ENCODE data around the gene KCNT1.
"Not testable (repeated sequence)": the region's sequence is repeated elsewhere in the genome, so short reads cannot be mapped to it uniquely, and the experiment has no call there.

KCNT1 gene

GRCh38 chr9:135701959-135702721 is at the start of gene KCNT1:
TSS of gene KCNT1 (plus strand) at chr9:135702185. CDS start at chr9:135702259, 74 bp downstream.
- DNase-seq = peak; percentile 40

GRCh38 chr9:135655317-135655716 is 46.7 kb upstream of the KCNT1 start:
- DNase-seq = no peak

- DNase-seq = no peak
These were observed 44.6 kb upstream of the KCNT1 start for GRCh38 chr9:135657416-135657815.

- no peak for DNase-seq
These were observed 42.7 kb upstream of the KCNT1 start for GRCh38 chr9:135659252-135659651.

- no peak for DNase-seq
These were observed 41.6 kb upstream of the KCNT1 start for GRCh38 chr9:135660407-135660806.

- DNase-seq = no peak
These were observed 40.0 kb upstream of the KCNT1 start for GRCh38 chr9:135661816-135662560.

- DNase-seq = no peak
These were observed 39.1 kb upstream of the KCNT1 start, which contains the start of gene LCN9 for GRCh38 chr9:135662758-135663450. TSS of gene LCN9 (plus strand) at chr9:135663309. CDS start at chr9:135663322, 13 bp downstream.

GRCh38 chr9:135663451-135663770 is 38.6 kb upstream of the KCNT1 start:
- DNase-seq = no peak

GRCh38 chr9:135663857-135664256 is 38.1 kb upstream of the KCNT1 start:
- DNase-seq = no peak

- no peak for DNase-seq
These were observed 37.7 kb upstream of the KCNT1 start for GRCh38 chr9:135664266-135664665.

- DNase-seq = no peak
These were observed 36.9 kb upstream of the KCNT1 start for GRCh38 chr9:135664801-135665794.

- no peak for DNase-seq
These were observed 36.2 kb upstream of the KCNT1 start for GRCh38 chr9:135665795-135666189.

- DNase-seq = no peak
These were observed 35.2 kb upstream of the KCNT1 start for GRCh38 chr9:135666534-135667462.

- DNase-seq = no peak
These were observed 34.5 kb upstream of the KCNT1 start for GRCh38 chr9:135667463-135668001.

- not testable (repeated sequence) for DNase-seq
These were observed 33.0 kb upstream of the KCNT1 start for GRCh38 chr9:135669018-135669417.

- DNase-seq = no peak
These were observed 32.2 kb upstream of the KCNT1 start for GRCh38 chr9:135669616-135670285.

- no peak for DNase-seq
These were observed 31.0 kb upstream of the KCNT1 start for GRCh38 chr9:135670721-135671590.

- no peak for DNase-seq
These were observed 30.4 kb upstream of the KCNT1 start for GRCh38 chr9:135671591-135672041.

GRCh38 chr9:135672786-135673185 is 29.2 kb upstream of the KCNT1 start:
- not testable (repeated sequence) for DNase-seq
